GM12892 (cell line): ENCODE results near the gene RARB.

Source experiments
- POLR2A ChIP-seq: IDR thresholded peaks from 2 replicates; pipeline ENCODE4 v1.6.1; 2011; ENCODE audit warnings: low read depth, low read length, control low read depth
- POLR2AphosphoS5 ChIP-seq: IDR thresholded peaks from 2 replicates; pipeline ENCODE4 v1.6.1; 2011; ENCODE audit warnings: low read depth, low read length, control low read depth

DNA sequence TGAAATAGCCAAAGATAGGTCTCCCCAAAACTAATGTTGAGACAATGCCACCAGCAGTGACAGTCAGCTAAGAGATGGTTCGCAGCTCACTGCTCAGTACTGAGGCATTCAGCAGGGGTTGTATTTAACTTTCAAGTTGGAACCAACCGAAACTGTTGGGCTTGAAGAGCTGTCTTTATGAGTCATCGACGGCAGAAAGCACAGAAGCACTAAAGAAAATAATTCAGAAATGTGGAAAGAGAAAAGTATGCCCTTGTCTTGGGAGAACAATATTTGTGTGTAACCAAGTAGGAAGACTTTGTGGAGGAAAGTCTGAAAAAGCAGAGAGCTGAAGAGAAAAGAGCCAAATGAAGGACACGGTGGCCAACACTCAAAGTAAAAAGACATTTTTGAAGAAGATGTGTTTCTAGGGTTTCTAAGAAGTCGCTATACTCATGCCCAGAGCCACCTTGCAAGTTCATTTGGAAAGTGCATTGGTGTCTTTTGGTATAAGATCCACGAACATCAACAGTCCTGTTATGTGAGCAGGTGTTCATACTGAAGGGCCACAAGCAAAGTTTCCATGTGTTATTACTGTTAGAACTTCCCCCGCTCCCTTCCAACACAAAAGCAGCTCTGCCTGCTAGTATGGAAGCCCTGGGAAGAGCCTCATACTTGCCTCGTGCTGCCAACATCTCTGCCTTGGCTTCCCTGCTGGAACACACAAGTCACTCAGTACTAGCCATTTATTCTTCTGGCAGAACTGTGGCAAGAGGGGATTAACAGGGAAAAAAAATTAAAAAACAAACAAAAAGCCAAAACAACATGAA lies 4.1 kb upstream of the RARB start:
- TF ChIP-seq POLR2AphosphoS5 = no peak
- TF ChIP-seq POLR2A = no peak
